Measurements from ENCODE around the gene PASD1.
"Not testable (repeated sequence)": the region's sequence is repeated elsewhere in the genome, so short reads cannot be mapped to it uniquely, and the experiment has no call there.

The PASD1 gene

GRCh38 chrX:151680805-151681204 lies 117.3 kb downstream of the PASD1 start:
- Mint-ChIP-seq H3K27ac (no peak overlapping the region), H3K4me1 (no peaks in the 10 kb centered on the region), H3K27me3 (no peaks in the 10 kb centered on the region), H3K36me3 (ENCODE audit: low read depth) (no peaks in the 10 kb centered on the region), H3K9me3 (no peaks in the 10 kb centered on the region), H3K4me3 (no peak overlapping the region)
- DNase-seq (peak; percentile 60), ATAC-seq (peak; percentile 49)

DNA sequence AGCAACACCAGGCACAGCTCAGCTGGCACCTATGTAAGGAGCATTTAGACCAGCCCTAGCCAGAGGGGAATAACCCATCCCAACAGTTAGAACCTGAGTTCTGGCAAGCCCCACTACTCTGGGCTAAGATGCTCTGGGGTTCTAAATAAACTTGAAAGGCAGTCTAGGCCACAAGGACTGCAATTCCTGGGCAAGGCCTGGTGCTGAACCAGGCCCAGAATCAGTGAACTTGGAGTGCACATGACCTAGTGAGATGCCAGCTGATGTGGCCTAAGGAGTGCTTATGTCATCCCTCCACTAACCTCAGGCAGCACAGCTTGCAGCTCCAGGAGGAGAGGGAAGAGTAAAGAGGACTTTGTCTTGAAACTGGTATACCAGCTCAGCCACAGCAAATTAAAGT lies 124.2 kb downstream of the PASD1 start:
- Mint-ChIP-seq H3K36me3 (ENCODE audit: low read depth) (no peaks in the 10 kb centered on the region), H3K4me1 (no peaks in the 10 kb centered on the region), H3K9me3 (no peaks in the 10 kb centered on the region), H3K27ac (no peak overlapping the region), H3K27me3 (no peaks in the 10 kb centered on the region), H3K4me3 (no peak overlapping the region)
- DNase-seq (no peak), ATAC-seq (no peak)

DNA sequence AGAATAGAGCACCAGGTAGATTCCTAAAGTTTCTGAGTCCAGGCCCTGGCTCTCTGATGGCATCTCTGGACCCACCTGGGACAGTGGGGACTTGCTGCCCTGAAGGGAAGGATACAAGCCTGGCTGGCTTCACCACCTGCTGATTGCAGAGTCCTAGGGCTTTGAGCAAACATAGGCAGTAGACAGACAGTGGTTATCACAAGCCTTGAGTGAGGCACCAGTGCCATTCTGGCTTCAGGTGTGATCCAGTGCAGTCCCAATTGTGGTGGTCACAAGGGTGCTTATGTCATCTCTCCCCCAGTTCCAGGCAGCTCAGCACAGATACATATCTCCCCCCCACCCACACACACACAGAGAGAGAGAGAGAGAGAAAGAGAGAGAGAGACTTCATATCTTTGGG lies 125.2 kb downstream of the PASD1 start:
- no peaks in the 10 kb centered on the region for H3K4me1 Mint-ChIP-seq
- H3K27ac Mint-ChIP-seq, result no peak overlapping the region
- DNase-seq, result no peak
- no peak overlapping the region for H3K4me3 Mint-ChIP-seq
- H3K27me3 Mint-ChIP-seq, result peaks cover 6% of the 10 kb centered on the region
- H3K9me3 Mint-ChIP-seq, result no peaks in the 10 kb centered on the region
- no peaks in the 10 kb centered on the region for H3K36me3 Mint-ChIP-seq (ENCODE audit: low read depth)
- ATAC-seq, result no peak

DNA sequence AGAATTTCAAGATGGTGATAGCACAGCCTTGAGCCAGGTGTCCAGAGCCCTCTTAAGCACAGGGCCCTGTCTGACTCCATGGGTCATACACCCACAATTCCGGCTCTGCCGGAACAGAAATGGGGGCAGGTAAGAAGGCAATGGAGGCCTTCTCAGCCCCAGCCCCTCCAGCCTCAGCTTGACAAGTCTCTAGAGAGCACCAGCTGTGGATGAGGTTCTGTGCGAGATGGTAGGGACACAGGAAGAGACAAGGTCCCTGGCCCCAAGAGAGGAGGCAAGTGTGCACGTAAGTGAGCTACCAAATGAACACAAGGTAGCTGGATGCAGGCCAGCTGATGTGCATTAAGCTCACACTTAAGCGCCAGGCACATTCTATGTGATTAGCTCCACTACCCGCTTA lies 129.3 kb downstream of the PASD1 start:
- no peak overlapping the region for H3K4me3 Mint-ChIP-seq
- H3K27me3 Mint-ChIP-seq, result peaks cover 20% of the 10 kb centered on the region
- H3K9me3 Mint-ChIP-seq, result no peaks in the 10 kb centered on the region
- DNase-seq (no peak), ATAC-seq (no peak)
- H3K36me3 Mint-ChIP-seq (ENCODE audit: low read depth), result no peaks in the 10 kb centered on the region
- H3K4me1 Mint-ChIP-seq, result no peaks in the 10 kb centered on the region
- H3K27ac Mint-ChIP-seq, result no peak overlapping the region

GRCh38 chrX:151694121-151694520 lies 130.6 kb downstream of the PASD1 start:
- ATAC-seq, result no peak
- Mint-ChIP-seq H3K36me3 (ENCODE audit: low read depth) (no peaks in the 10 kb centered on the region), H3K4me1 (no peaks in the 10 kb centered on the region), H3K9me3 (no peaks in the 10 kb centered on the region), H3K27me3 (peaks cover 20% of the 10 kb centered on the region), H3K27ac (no peak overlapping the region), H3K4me3 (no peak overlapping the region)
- no peak for DNase-seq

GRCh38 chrX:151694661-151695582 lies 131.4 kb downstream of the PASD1 start, which contains the start of gene PRRG3:
Gene PRRG3 (plus strand): TSS chrX:151695458. CDS start chrX:151698815, 3,357 bp downstream.
- ATAC-seq, result no peak

GRCh38 chrX:151695583-151696340 lies 132.3 kb downstream of the PASD1 start:
- Mint-ChIP-seq H3K36me3 (ENCODE audit: low read depth) (no peaks in the 10 kb centered on the region), H3K4me1 (no peaks in the 10 kb centered on the region), H3K9me3 (no peaks in the 10 kb centered on the region), H3K27me3 (peaks cover 20% of the 10 kb centered on the region), H3K4me3 (no peak overlapping the region), H3K27ac (no peak overlapping the region)
- DNase-seq (no peak), ATAC-seq (no peak)

More at GRCh38 chrX:151694661-151695582, 131.4 kb downstream of the PASD1 start, which contains the start of gene PRRG3:
- no peak within 1 kb of the TSS for H3K27ac Mint-ChIP-seq
- H3K9me3 Mint-ChIP-seq, result no peaks in the 10 kb centered on the region
- peaks cover 20% of the 10 kb centered on the region for H3K27me3 Mint-ChIP-seq
- no peak within 1 kb of the TSS for H3K4me3 Mint-ChIP-seq
- H3K36me3 Mint-ChIP-seq (ENCODE audit: low read depth), result no peaks in the 10 kb centered on the region
- H3K4me1 Mint-ChIP-seq, result no peaks in the 10 kb centered on the region
- no peak for DNase-seq

GRCh38 chrX:151697082-151697481 lies 133.6 kb downstream of the PASD1 start:
- H3K27me3 Mint-ChIP-seq, result peaks cover 20% of the 10 kb centered on the region
- not testable (repeated sequence) for H3K4me3 Mint-ChIP-seq; H3K9me3 Mint-ChIP-seq; H3K4me1 Mint-ChIP-seq; DNase-seq; H3K36me3 Mint-ChIP-seq (ENCODE audit: low read depth); H3K27ac Mint-ChIP-seq; ATAC-seq

- H3K4me3 Mint-ChIP-seq, result no peak overlapping the region
- DNase-seq (no peak), ATAC-seq (no peak)
- peaks cover 20% of the 10 kb centered on the region for H3K27me3 Mint-ChIP-seq
- no peaks in the 10 kb centered on the region for H3K9me3 Mint-ChIP-seq
- H3K4me1 Mint-ChIP-seq, result no peaks in the 10 kb centered on the region
- no peaks in the 10 kb centered on the region for H3K36me3 Mint-ChIP-seq (ENCODE audit: low read depth)
- H3K27ac Mint-ChIP-seq, result no peak overlapping the region
Measured at GRCh38 chrX:151697522-151697921, 134.0 kb downstream of the PASD1 start.

DNA sequence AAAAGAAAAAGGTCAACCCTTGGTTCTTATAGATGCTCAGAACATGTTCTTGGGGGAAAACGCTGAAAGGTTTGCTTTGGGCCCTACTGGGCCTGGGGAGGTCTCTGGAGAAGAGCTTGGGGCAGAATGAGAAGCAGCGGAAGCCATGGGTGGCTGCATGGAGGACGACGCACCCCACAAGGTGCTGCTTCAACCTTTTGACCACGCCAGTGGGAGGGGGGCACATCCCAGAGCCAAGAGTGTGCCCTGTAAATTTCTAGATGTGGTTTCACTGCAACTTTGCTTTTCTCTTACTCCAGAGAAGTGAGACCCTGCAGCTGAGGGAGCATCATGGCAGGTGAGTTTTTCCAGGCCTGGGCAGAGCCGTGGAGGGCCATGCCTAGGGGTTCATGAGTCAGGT lies 135.0 kb downstream of the PASD1 start:
- DNase-seq (no peak), ATAC-seq (no peak)
- H3K4me3 Mint-ChIP-seq, result no peak overlapping the region
- no peak overlapping the region for H3K27ac Mint-ChIP-seq
- no peaks in the 10 kb centered on the region for H3K36me3 Mint-ChIP-seq (ENCODE audit: low read depth)
- H3K4me1 Mint-ChIP-seq, result no peaks in the 10 kb centered on the region
- H3K27me3 Mint-ChIP-seq, result peaks cover 16% of the 10 kb centered on the region
- no peaks in the 10 kb centered on the region for H3K9me3 Mint-ChIP-seq

DNA sequence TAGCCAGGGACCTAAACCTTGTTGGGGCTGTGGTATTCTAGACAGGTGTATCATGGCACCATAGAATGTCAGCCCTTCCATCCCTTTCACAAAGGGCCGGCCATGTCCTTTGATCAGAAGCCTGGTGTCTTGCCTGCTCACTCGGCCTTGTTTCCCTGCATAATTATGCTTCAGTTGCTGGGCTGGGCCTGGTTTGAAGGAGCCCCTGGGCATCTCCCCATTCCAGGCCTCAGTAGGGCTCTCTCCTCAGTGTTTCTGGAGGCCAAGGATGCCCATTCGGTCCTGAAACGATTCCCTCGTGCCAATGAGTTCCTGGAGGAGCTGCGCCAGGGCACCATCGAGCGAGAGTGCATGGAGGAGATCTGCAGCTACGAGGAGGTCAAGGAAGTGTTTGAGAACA lies 136.3 kb downstream of the PASD1 start:
- ATAC-seq, result no peak
- Mint-ChIP-seq H3K4me3 (no peak overlapping the region), H3K36me3 (ENCODE audit: low read depth) (no peaks in the 10 kb centered on the region), H3K27me3 (peaks cover 11% of the 10 kb centered on the region), H3K9me3 (no peaks in the 10 kb centered on the region), H3K27ac (no peak overlapping the region), H3K4me1 (no peaks in the 10 kb centered on the region)
- DNase-seq, result no peak

DNA sequence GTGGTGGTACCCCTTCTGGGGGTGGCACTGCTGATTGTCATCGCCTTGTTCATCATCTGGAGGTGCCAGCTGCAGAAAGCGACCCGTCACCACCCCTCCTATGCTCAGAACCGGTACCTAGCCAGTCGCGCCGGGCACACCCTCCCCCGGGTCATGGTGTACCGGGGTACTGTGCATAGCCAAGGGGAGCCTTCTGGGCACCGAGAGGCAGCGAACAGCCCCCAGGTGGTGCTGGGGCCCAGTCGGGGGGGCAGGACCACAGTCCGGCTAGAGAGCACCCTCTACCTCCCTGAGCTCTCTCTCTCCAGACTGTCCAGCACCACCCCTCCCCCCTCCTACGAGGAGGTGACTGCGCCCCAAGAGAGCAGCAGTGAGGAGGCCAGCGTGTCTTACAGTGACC lies 137.1 kb downstream of the PASD1 start:
- Mint-ChIP-seq H3K36me3 (ENCODE audit: low read depth) (no peaks in the 10 kb centered on the region), H3K27ac (no peak overlapping the region), H3K27me3 (peaks cover 9% of the 10 kb centered on the region), H3K4me3 (no peak overlapping the region), H3K9me3 (no peaks in the 10 kb centered on the region), H3K4me1 (no peaks in the 10 kb centered on the region)
- ATAC-seq, result no peak
- no peak for DNase-seq

- peaks cover 6% of the 10 kb centered on the region for H3K27me3 Mint-ChIP-seq
- H3K9me3 Mint-ChIP-seq, result no peaks in the 10 kb centered on the region
- no peak overlapping the region for H3K27ac Mint-ChIP-seq
- ATAC-seq (no peak), DNase-seq (no peak)
- H3K4me1 Mint-ChIP-seq, result no peaks in the 10 kb centered on the region
- H3K36me3 Mint-ChIP-seq (ENCODE audit: low read depth), result no peaks in the 10 kb centered on the region
- H3K4me3 Mint-ChIP-seq, result no peak overlapping the region
Measured at GRCh38 chrX:151701071-151701470, 137.6 kb downstream of the PASD1 start.

GRCh38 chrX:151701531-151701930 lies 138.1 kb downstream of the PASD1 start:
- Mint-ChIP-seq H3K27me3 (peaks cover 5% of the 10 kb centered on the region), H3K9me3 (no peaks in the 10 kb centered on the region), H3K36me3 (ENCODE audit: low read depth) (no peaks in the 10 kb centered on the region), H3K27ac (no peak overlapping the region), H3K4me1 (no peaks in the 10 kb centered on the region), H3K4me3 (no peak overlapping the region)
- no peak for ATAC-seq
- no peak for DNase-seq
